ENCODE measurements around the gene MEOX2. TPM values are rescaled to one million over a fixed set of nuclear protein-coding genes. Genes with fewer than 3 reads are reported as not detected.
A peak's percentile ranks its signal among the peaks of the same experiment; 100 is the strongest.

The MEOX2 gene
- 8.4 to 20.0 TPM (median 8.9 TPM) in 3 replicates for total RNA-seq
- long read RNA-seq, transcript MEOX2-201 (3 exons, 2,500 nt): major isoform, 18 of 18 reads
- long read RNA-seq, partial matches to known transcripts: 0 of 18 reads
- long read RNA-seq, other reads (novel, unspliced or antisense): 0 of 18 reads

GRCh38 chr7:15686295-15686956 lies at the start of gene MEOX2:
Gene MEOX2 (minus strand): TSS chr7:15686683. CDS start chr7:15686402, 281 bp downstream.
- Mint-ChIP-seq H3K36me3 (ENCODE audit: low read depth) (no peaks in the 10 kb centered on the region), H3K27ac (ENCODE audit: unreplicated experiment) (peak within 1 kb of the TSS; percentile 96), H3K4me1 (ENCODE audit: low read depth) (peaks cover 40% of the 10 kb centered on the region), H3K9me3 (ENCODE audit: low read depth) (no peaks in the 10 kb centered on the region), H3K4me3 (ENCODE audit: unreplicated experiment) (peak within 1 kb of the TSS; percentile 85), H3K27me3 (ENCODE audit: low read depth) (peaks cover 11% of the 10 kb centered on the region)
- no peak for DNase-seq (ENCODE audit: low spot score)
- no peak for TF ChIP-seq CTCF (IDR thresholded peaks at IDR 0.05)

- no peak for TF ChIP-seq CTCF (IDR thresholded peaks at IDR 0.05)
- H3K27ac Mint-ChIP-seq (ENCODE audit: unreplicated experiment): no peak overlapping the region
- no peaks in the 10 kb centered on the region for H3K36me3 Mint-ChIP-seq (ENCODE audit: low read depth)
- no peaks in the 10 kb centered on the region for H3K9me3 Mint-ChIP-seq (ENCODE audit: low read depth)
- no peak for DNase-seq (ENCODE audit: low spot score)
- H3K27me3 Mint-ChIP-seq (ENCODE audit: low read depth): no peaks in the 10 kb centered on the region
- H3K4me3 Mint-ChIP-seq (ENCODE audit: unreplicated experiment): no peak overlapping the region
- no peaks in the 10 kb centered on the region for H3K4me1 Mint-ChIP-seq (ENCODE audit: low read depth)
Measured at GRCh38 chr7:15729746-15730145, 43.3 kb upstream of the MEOX2 start.

- no peaks in the 10 kb centered on the region for H3K36me3 Mint-ChIP-seq (ENCODE audit: low read depth)
- H3K9me3 Mint-ChIP-seq (ENCODE audit: low read depth): no peaks in the 10 kb centered on the region
- TF ChIP-seq CTCF (IDR thresholded peaks at IDR 0.05): no peak
- H3K27ac Mint-ChIP-seq (ENCODE audit: unreplicated experiment): no peak overlapping the region
- DNase-seq (ENCODE audit: low spot score): no peak
- H3K4me1 Mint-ChIP-seq (ENCODE audit: low read depth): peaks cover 15% of the 10 kb centered on the region
- H3K27me3 Mint-ChIP-seq (ENCODE audit: low read depth): no peaks in the 10 kb centered on the region
- no peak overlapping the region for H3K4me3 Mint-ChIP-seq (ENCODE audit: unreplicated experiment)
Measured at GRCh38 chr7:15725051-15725450, 38.6 kb upstream of the MEOX2 start.

- H3K27me3 Mint-ChIP-seq (ENCODE audit: low read depth): no peaks in the 10 kb centered on the region
- no peak overlapping the region for H3K27ac Mint-ChIP-seq (ENCODE audit: unreplicated experiment)
- TF ChIP-seq CTCF (IDR thresholded peaks at IDR 0.05): no peak
Measured at GRCh38 chr7:15723841-15724240, 37.4 kb upstream of the MEOX2 start.

GRCh38 chr7:15720849-15721471 lies 34.5 kb upstream of the MEOX2 start:
- Mint-ChIP-seq H3K36me3 (ENCODE audit: low read depth) (no peaks in the 10 kb centered on the region), H3K4me3 (ENCODE audit: unreplicated experiment) (no peak overlapping the region), H3K27me3 (ENCODE audit: low read depth) (no peaks in the 10 kb centered on the region), H3K27ac (ENCODE audit: unreplicated experiment) (no peak overlapping the region), H3K9me3 (ENCODE audit: low read depth) (no peaks in the 10 kb centered on the region), H3K4me1 (ENCODE audit: low read depth) (peaks cover 22% of the 10 kb centered on the region)
- no peak for DNase-seq (ENCODE audit: low spot score)
- peak; percentile 91 for TF ChIP-seq CTCF (IDR thresholded peaks at IDR 0.05)

More at GRCh38 chr7:15723841-15724240, 37.4 kb upstream of the MEOX2 start:
- H3K36me3 Mint-ChIP-seq (ENCODE audit: low read depth): no peaks in the 10 kb centered on the region
- no peaks in the 10 kb centered on the region for H3K9me3 Mint-ChIP-seq (ENCODE audit: low read depth)
- no peak overlapping the region for H3K4me3 Mint-ChIP-seq (ENCODE audit: unreplicated experiment)
- peaks cover 22% of the 10 kb centered on the region for H3K4me1 Mint-ChIP-seq (ENCODE audit: low read depth)
- DNase-seq (ENCODE audit: low spot score): no peak

All from chondrocyte (in vitro differentiated cells).